NCI-H146 (cell line): ENCODE data around the gene AOX1.
"Not testable (repeated sequence)": the region's sequence is repeated elsewhere in the genome, so short reads cannot be mapped to it uniquely, and the experiment has no call there.

Source experiments
- DNase-seq: peaks from one replicate; lab custom pipeline; 2025; lab: John Stamatoyannopoulos, UW

Gene AOX1

DNA sequence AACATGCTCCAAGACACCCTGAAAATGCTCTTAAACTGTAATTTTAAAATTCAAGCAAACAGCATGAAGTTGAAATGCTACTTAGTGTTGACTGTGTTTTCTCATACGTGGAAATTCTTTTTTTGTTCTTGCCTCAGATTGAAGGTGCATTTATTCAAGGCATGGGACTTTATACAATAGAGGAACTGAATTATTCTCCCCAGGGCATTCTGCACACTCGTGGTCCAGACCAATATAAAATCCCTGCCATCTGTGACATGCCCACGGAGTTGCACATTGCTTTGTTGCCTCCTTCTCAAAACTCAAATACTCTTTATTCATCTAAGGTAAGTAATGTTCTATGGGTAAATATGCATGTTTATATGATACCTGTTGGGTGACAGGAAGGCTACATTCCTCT lies 82.7 kb downstream of the AOX1 start:
- no peak for DNase-seq

DNA sequence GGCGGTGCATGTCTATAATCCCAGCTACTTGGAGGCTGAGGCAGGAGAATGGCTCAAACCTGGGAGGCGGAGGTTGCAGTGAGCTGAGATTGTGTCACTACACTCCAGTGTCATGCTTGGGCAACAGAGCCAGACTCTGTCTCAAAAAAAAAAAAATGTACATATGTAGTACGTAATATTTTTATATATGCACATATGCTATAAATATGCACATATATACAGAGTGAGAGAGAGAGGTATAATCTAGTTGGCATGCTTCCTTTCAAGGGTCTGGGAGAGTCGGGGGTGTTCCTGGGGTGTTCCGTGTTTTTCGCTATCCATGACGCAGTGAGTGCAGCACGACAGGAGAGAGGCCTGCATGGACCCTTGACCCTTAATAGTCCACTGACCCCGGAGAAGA lies 83.5 kb downstream of the AOX1 start:
- no peak for DNase-seq

DNA sequence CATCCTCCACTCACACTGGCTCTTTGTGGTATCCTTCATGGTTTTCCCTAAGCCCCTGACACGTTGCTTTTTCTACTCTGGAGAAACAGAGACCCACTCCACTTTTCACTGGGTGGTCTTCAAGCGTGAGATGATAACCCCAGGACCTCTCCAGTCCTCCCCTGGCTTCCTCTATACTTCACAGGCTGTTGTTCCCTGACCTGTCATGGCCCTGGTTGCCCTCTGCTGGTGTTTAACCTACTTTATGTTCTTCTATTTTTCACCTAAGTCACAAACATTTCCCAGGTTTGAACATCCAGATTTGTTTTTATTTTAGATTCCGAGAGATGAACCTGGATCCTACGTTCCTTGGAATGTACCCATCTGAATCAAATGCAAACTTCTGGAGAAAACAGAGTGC lies 84.5 kb downstream of the AOX1 start:
- DNase-seq = no peak

DNA sequence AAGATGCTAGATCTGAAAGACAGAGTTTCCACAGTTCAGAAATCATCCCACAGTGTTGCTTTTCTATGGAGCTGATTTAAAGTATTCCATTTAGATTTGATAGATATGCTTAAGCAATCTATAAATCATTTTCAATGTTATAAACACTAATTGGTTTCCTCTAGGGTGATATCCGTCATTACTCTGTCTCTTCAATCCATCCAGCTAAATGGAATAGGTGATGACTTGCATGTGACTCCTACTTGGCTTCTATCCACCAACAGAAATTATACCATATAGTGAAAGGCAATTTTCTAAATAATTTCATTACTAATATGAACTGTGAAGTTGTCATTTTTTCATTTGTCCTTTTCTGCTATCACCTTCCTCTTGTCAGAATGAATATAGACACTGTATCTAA lies 84.9 kb downstream of the AOX1 start:
- no peak for DNase-seq

DNA sequence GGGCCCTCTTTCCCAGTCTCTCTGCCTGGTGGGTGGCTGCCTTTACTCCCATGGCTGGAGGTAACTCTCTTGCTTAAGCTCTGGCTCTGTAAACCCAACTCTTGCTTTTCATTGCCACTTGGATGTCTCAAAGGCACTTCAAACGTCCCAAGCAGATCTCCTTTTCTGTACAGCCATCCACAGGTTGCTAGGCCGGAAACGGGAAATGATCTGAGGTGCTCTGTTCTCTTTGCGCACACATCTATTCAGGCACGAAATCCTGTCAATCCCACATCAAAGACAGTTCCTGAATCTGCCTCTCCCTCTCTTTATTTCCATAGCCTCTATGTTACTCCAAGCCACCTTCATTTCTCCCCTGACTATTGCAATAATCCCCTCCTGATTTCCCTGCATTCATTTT lies 87.4 kb downstream of the AOX1 start:
- no peak for DNase-seq

DNA sequence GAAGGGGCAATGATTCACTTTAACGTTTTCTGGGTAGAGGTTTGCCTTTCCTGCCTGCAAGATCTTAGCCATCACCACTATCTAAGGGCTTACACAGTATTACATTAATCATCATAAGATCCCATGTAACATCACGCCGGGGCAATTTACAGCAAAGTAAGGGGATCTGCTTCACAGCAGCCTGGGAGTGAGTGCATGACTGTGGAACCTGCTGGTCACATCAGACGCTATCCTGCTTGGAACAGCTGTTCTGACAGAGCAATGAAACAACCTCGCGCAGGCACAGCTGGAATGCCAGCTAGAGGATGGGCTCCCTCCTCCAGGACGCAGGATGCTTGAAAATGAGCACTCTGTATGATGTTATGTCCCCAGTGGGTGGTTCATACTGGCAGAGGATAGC lies 89.0 kb downstream of the AOX1 start:
- no peak for DNase-seq

DNA sequence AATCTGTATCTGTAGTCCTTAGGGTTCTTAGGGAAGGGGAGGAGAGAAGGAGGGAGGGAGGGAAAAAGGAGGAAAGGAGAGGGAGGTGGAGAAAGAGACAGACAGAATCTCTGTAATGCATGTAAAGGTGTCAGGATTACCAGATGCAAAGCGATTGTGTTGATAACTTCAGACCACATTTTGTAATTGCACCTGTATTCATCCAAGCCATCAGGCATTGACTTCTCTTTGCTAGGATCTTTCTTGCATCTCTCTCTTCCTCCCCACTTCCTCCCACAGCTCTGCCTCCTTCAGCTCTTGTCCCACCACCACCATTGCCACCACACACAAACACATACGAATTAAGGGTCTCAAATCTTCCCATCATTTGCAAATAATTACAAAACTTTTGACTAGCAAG lies 91.4 kb downstream of the AOX1 start:
- DNase-seq = no peak

DNA sequence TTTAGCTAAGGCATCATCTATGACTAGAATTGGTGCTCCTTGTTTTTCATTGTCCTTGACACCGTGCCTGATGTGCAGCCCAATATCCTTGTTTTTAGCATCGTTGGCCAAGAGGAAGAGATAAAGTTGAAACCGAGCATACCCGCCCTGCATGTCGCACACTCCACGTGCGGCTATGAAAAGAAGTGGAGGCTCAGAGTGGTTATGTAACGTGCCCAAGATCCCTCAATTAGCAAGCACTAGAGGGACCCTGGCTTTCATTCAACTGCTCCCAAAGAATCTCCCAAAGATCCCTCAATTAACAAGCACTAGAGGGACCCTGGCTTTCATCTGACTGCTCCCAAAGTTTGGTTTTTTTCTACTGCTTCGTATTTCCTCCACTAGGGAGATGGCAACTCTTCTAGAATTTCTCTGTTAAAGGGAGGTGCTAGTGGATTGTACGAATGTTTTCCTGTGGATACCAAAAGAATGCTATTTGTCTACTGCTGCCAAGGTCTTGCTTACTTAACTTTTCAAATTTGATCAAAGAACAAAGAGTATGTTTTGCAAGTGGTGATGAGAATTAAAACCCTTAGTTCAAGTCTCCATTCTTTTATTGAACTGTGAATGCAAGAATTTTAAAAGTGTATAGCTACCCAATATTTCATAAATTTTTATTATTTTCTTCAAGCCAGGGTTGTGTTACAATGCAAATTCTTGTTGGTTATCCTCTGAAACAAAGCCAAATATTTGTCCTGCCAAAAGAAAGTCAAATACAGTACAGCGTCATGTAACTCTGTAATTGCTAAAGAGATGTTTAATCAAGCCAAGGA lies 92.1 kb downstream of the AOX1 start:
- no peak for DNase-seq

DNA sequence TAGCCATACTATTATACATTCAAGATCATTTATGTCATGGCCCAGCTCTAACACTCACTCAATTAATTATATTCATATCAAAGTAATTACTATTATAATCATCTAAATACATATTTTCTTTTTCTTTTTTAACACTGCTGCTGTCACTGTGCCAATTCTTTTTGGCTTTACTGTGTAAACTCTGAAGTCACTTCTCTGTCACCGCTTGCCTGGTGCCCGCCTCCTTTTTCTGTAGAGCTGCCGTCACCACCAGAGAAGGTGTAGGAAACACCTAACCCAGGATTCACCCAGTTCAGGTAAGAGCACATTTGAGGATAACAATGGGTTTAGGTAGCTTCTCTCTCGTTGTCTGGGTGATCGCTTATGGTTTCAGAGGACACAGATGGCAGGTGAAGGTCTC lies 93.3 kb downstream of the AOX1 start:
- DNase-seq = no peak

DNA sequence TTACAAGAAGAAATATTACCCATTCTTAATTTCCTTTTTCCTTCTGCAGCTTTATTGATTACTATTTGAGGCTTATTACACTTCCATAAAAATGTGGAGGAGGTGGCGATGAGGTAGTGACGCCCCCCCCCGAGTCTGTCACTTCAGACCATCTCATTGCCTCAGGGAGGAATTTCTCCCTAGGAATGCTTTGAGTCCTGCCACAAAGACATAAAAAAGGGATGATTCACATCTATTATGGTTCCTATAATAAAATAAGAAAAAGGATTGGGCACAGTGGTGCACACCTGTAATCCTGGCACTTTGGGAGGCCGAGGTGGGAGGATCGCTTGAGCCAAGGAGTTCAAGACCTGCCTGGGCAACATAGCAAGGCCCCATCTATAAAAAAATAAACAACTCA lies 93.7 kb downstream of the AOX1 start:
- DNase-seq = no peak

DNA sequence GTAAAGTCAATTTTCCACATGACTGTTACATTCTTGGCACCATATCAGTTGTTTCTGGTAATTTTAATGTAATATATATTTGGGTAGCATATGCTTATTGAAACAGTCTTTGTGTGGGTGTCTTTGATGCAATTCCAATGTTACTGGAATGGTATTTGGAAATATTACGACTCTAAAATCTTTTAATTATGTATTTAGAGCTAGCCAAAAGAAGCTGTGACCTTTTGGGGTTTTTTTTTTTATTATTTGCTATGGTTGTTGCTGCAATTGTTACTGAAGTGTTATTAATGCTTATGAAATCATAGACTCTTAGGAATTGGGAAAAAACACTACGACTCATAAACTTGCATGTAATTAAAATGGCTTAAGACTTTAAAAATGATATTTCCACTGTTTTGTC lies 95.9 kb downstream of the AOX1 start:
- DNase-seq = no peak

DNA sequence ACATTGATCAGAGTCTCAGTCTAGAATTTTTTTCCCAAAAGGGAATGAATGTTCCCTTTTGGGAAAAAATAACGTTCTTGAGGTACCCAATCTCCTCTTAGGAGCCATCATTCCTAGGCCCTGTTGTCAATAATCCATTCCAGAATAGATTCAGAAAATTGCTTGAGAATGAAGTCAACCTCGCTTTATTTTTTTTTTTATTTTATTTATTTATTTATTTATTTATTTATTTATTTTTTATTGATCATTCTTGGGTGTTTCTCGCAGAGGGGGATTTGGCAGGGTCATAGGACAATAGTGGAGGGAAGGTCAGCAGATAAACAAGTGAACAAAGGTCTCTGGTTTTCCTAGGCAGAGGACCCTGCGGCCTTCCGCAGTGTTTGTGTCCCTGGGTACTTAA lies 96.6 kb downstream of the AOX1 start:
- DNase-seq = not testable (repeated sequence)

DNA sequence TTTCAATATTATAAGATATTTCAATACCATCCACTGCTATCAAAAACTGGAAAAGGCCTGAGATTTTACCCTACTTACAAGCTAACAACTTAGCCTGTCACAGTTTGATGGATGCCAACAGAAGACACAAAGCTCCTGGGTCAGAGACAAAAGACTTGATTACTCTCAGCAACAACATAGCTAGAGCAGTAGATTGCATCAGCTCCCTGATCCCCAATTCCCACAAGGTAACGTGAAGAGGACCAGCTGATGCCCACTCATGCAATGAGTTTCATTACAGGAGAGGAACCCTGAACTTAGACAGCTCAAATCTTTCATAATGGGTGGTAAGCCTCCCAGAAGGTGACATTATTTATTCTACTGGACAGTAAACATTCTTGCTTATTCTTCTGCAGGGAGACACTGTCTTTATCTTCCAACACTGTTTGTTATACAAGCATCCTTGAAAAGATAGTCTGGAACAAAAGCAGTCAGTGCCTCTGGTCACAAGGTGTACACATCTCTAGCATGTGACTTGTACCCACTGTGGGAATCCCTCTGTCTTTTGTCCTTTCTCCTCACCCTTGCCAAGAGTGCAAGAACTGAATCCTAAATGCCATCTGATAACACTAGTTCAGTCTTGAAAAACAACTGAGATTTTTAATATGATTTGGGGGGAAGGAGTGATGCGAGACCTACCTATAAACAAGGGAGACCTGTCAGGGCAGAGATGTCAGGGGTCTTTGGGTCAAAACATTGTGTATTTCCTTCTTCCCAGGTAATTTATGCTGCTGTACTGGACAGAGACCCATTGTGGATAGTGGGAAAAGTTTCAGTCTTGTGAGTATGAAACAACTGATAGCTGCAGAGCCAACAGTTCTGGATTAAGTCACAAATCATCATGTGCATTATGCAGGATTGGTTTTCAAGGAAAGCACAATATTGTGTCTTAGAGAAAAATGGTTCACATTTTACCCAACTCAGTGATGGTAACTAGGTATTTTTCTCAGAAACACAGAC lies 102.4 kb downstream of the AOX1 start:
- DNase-seq = no peak

DNA sequence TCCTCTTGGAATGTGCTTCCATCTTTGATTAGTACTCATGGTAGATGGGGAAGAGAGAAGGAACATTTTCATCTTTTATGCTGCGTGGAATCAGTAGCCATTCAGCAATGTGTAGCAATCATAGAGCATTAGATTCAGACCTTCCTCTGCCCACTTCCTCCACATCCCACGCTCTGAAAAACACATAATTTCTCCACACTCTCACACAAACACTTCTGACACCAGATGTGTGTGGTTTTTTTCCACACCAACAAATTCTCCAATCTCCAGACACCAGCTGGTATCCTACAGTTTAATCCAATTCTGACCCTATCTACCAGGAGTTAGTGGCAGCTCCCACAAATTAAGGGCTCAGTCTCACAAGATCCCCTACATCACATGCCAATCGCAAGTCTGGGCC lies 103.3 kb downstream of the AOX1 start:
- DNase-seq = no peak

DNA sequence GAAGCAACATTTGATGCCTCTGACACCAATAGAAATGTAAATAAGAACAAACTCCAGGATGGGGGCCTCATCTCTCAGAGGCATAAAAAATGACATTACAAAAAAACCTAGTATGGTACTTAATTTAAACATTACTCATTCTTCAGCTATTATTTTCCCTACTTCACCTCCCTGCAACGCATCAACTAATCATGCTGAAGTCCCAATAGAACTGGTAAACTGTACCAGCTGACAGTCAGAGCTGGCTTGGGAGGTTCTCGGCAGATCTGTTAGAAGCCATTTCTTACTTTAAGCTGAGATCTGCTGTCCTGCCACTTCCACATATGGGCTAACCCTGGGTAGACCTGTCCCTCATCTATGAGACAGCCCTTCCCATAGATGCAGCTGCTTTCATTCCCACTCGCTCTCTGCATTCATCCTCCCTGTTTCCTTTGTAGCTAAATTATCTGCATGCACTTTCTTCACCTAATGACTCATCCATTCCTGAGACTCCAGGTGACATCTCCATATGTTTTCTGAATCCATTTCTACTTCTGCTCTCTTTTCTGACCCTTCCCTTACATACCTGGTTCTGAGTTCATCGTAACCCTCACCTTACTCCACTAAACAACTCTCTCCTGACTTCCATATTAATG lies 108.1 kb downstream of the AOX1 start:
- no peak for DNase-seq

DNA sequence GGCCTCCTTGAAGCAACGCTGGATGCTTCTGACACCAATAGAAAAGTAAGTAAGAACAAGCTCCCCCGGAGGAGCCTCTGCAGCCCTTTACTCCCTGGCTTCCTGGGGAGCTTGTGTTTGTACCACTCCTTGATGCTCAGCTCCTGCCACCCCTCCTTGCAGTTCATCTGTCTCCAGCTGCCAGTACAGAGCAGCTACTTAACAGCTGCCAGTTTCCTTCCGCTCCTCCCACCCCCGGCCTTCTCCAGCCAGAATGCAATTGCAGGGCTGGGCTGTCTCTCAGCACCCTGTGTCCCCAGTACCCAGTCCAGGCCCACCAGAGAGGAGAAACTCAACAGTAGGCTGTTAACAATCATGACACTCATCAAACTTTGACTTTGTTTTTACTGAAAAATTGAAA lies 109.4 kb downstream of the AOX1 start:
- DNase-seq = no peak

DNA sequence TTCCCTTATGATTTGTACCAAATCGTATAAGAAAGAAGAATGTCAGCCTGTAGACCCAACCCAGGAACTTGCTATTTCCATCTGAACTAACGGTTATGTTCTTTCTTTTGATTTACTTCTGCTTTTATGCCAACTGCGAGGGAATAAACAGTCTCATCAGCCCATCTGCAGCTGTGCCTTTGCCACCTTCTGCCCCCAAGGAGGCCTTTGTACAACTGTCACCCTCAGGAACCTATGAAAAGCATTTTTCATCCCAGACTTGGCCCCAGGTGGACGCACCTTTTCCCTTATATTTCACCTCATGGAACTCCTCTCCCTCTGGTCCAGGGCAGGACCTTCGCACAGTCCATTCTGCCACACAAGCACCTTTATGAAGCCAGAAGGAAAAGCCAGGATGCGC lies 109.8 kb downstream of the AOX1 start:
- DNase-seq = no peak

DNA sequence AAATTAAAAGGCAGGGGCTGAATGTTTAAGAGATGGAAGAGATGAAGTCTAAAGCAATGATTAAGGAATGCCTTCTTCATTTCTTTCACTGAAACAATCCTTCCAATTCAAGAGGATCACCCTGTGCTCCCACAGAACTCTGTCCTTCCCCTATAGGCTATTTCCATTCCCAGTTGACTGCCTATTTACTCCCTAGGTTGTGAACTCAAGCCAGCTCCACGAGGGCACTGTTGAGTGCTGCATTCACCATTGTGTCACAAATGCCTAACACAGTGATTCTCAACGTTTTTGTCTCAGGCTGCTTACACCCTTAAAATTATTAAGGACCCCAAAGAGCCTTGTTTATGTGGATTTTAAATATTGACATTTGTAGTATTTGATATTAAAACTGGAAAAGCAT lies 112.4 kb downstream of the AOX1 start:
- no peak for DNase-seq

DNA sequence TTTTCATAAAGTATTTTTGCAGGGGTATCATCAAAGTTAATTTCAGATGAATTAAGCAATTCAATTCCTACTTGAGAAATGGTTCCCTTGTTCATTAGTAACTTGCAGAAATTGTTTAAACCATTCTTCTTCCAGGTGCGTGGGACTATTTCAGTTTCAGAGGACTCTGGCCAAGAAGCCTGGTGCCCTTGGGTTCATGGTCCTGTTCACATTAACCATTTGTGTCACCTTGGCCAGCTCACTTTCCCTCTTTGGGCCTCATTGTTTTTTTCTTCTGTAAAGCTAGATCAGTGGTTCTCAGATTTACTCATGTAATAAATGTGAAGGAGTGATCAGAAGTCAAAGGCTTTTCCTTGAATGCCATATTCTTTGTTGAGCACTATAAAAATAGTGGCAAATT lies 113.5 kb downstream of the AOX1 start:
- no peak for DNase-seq

DNA sequence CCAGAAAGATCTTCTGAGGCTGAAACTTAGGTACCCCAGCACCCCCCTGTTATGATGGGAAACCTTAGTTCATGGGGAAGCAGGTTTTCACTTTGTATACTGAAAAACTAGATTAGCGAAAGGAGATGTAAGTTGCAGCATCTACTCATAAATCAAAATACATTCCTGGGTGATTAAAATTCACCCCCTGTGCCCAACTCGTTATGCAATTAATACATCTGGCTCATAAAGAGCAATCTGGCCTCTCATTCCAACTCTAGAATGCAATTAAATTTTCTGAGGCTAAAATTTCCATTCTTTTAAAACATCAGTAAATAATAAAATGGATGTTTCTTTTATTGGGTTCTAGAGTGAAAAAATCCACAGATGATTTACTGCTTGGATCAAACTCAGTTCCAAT lies 115.0 kb downstream of the AOX1 start:
- DNase-seq = no peak

DNA sequence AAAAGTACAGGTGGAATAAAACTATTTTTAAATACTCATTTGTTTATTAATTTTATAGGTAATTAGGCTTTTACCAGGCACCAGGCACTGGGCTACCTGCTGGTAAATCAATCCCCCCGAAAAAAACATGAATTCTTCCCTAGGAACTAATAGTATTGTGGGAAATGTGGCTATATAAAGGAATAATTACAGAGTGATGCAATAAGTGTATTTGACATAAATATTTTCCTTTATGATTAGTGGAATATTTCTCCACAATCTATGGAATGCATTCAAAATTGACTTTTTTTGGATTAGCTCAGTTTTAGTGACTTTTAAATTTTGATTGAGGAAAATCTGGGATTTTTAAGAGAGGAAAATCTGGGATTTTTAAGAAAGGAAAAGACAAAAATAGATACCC lies 116.2 kb downstream of the AOX1 start:
- DNase-seq = no peak

DNA sequence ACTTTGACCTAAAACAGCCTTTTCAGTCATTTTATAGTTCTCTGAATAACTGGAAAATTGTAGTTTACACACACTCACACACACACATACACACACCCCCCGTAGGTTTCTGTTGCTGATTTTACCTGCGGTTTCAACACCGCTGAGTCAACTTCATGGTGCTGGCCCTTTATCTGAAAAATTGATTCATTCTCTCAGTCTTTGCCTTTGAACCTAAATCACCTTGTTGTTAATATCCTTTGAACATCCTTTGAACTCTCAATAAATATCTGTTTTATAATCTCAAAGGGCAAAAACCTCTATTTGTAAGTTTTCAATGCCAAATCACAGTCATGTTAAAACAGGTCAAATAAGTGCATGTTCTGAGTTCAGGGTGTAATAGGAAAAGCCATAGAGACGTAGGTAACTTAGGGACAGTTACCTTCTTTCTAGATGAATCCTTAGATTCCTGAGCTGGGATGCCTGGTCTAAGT lies 116.9 kb downstream of the AOX1 start:
- no peak for DNase-seq
